OCI-LY3 (cell line): Measurements from ENCODE around the gene JUND.

Experiments used
- H2AFZ ChIP-seq: fragments of 200-600, 300-600 bp; shearing (Covaris generic); 2 replicates; pipeline ENCODE4 v1.6.0; 2014; ENCODE audit warnings: antibody characterized with exemption, low read depth, low read length
- H3K27ac ChIP-seq: fragments of 200-600, 300-600 bp; sonication (generic); 2 replicates; pipeline ENCODE4 v1.5.1; 2014; ENCODE audit warnings: mild to moderate bottlenecking, low read length, moderate library complexity, mixed read lengths
- H3K27me3 ChIP-seq: fragments of 200-600, 300-600 bp; sonication (generic); 2 replicates; pipeline ENCODE4 v1.6.1; 2014; ENCODE audit warnings: low read depth, low read length, mixed read lengths
- H3K36me3 ChIP-seq: fragments of 200-600, 300-600 bp; sonication (generic); replicated peaks from 2 replicates; pipeline ENCODE3; 2014; ENCODE audit warnings: low read depth, low read length, mixed read lengths
- H3K4me1 ChIP-seq: fragments of 300-600, 200-600 bp; sonication (generic); 2 replicates; pipeline ENCODE4 v1.6.1; 2014; ENCODE audit warnings: low read length, mixed read lengths
- H3K4me2 ChIP-seq: fragments of 200-600, 300-600 bp; sonication (generic); 2 replicates; pipeline ENCODE4 v1.6.1; 2014; ENCODE audit warnings: low read length, mixed read lengths
- H3K4me3 ChIP-seq: fragments of 300-600, 200-600 bp; sonication (generic); 2 replicates; pipeline ENCODE4 v1.5.1; 2014; ENCODE audit warnings: antibody characterized with exemption, mild to moderate bottlenecking, low read length, moderate library complexity
- H3K79me2 ChIP-seq: fragments of 300-600, 200-600 bp; shearing (Covaris generic); 2 replicates; pipeline ENCODE4 v1.6.1; 2014; ENCODE audit warnings: mild to moderate bottlenecking, low read length, mixed read lengths
- H3K9ac ChIP-seq: fragments of 300-600, 200-600 bp; shearing (Covaris generic); 2 replicates; pipeline ENCODE4 v1.6.0; 2014; ENCODE audit warnings: mild to moderate bottlenecking, low read length, moderate library complexity
- H3K9me3 ChIP-seq: fragments of 200-600, 300-600 bp; shearing (Covaris generic); 2 replicates; pipeline ENCODE4 v1.6.1; 2014; ENCODE audit warnings: low read length, mixed read lengths; ENCODE audit not compliant: insufficient read depth
- H4K20me1 ChIP-seq: fragments of 200-600, 300-600 bp; sonication (generic); 2 replicates; pipeline ENCODE4 v1.6.1; 2016; ENCODE audit warnings: low read length, mixed read lengths; ENCODE audit not compliant: insufficient read depth
- CTCF ChIP-seq: fragments of 200-600, 300-600 bp; sonication (generic); IDR thresholded peaks from 2 replicates; pipeline ENCODE4 v1.5.1; 2014; ENCODE audit warnings: antibody characterized with exemption, low read length, low read depth
- EZH2phosphoT487 ChIP-seq: fragments of 200-600 bp; shearing (Covaris generic); IDR thresholded peaks from 2 replicates; pipeline ENCODE4 v1.6.1; 2018; ENCODE audit warnings: antibody characterized with exemption, mixed run types, low read depth

Gene JUND

GRCh38 chr19:18231775-18232174, 49.6 kb downstream of the JUND start:
- TF ChIP-seq CTCF (no peak), EZH2phosphoT487 (no peak)
- Histone ChIP-seq H3K4me2 (no peak overlapping the region), H3K79me2 (no peaks in the 10 kb centered on the region), H4K20me1 (no peaks in the 10 kb centered on the region; the same call in 1 of the 2 replicates), H3K4me1 (no peaks in the 10 kb centered on the region), H3K9me3 (no peaks in the 10 kb centered on the region), H3K27ac (no peak overlapping the region), H2AFZ (no peak overlapping the region), H3K36me3 (no peaks in the 10 kb centered on the region), H3K9ac (no peak overlapping the region), H3K4me3 (no peak overlapping the region), H3K27me3 (peaks cover 9% of the 10 kb centered on the region; the same call in 1 of the 2 replicates)

- Histone ChIP-seq H3K27ac (no peak overlapping the region), H2AFZ (no peak overlapping the region), H3K9ac (no peak overlapping the region)
Observed at GRCh38 chr19:18230941-18231734, 50.3 kb downstream of the JUND start.

GRCh38 chr19:18229915-18230314, 51.5 kb downstream of the JUND start:
- TF ChIP-seq EZH2phosphoT487 (no peak), CTCF (no peak)
- H3K4me1 ChIP-seq, result no peaks in the 10 kb centered on the region

More at GRCh38 chr19:18230941-18231734, 50.3 kb downstream of the JUND start:
- H3K4me2 ChIP-seq, result no peak overlapping the region
- no peaks in the 10 kb centered on the region for H3K4me1 ChIP-seq
- H3K79me2 ChIP-seq, result no peaks in the 10 kb centered on the region
- H3K4me3 ChIP-seq, result no peak overlapping the region
- no peaks in the 10 kb centered on the region; the same call in 1 of the 2 replicates for H4K20me1 ChIP-seq
- no peaks in the 10 kb centered on the region for H3K36me3 ChIP-seq
- TF ChIP-seq CTCF (no peak), EZH2phosphoT487 (no peak)
- no peaks in the 10 kb centered on the region for H3K9me3 ChIP-seq
- H3K27me3 ChIP-seq, result peaks cover 9% of the 10 kb centered on the region; the same call in 1 of the 2 replicates

More at GRCh38 chr19:18229915-18230314, 51.5 kb downstream of the JUND start:
- Histone ChIP-seq H3K4me2 (no peak overlapping the region), H2AFZ (no peak overlapping the region), H3K4me3 (no peak overlapping the region), H4K20me1 (no peaks in the 10 kb centered on the region; the same call in 1 of the 2 replicates), H3K27ac (no peak overlapping the region), H3K79me2 (no peaks in the 10 kb centered on the region), H3K9me3 (no peaks in the 10 kb centered on the region), H3K27me3 (peaks cover 9% of the 10 kb centered on the region; the same call in 1 of the 2 replicates), H3K9ac (no peak overlapping the region), H3K36me3 (no peaks in the 10 kb centered on the region)
